Hepatocyte (in vitro differentiated cells): Measurements from ENCODE around the gene ARF5.

Experiments
- CTCF ChIP-seq: fragments of 200-600 bp; sonication (generic); IDR thresholded peaks from 2 replicates; pipeline ENCODE4 v1.5.1; 2016; ENCODE audit warnings: antibody characterized with exemption, mild to moderate bottlenecking; ENCODE audit not compliant: poor library complexity
- EZH2 ChIP-seq: fragments of 200-600 bp; sonication (generic); IDR thresholded peaks from 2 replicates; pipeline ENCODE4 v1.6.1; 2016; ENCODE audit warnings: antibody characterized with exemption, mild to moderate bottlenecking, borderline replicate concordance

DNA sequence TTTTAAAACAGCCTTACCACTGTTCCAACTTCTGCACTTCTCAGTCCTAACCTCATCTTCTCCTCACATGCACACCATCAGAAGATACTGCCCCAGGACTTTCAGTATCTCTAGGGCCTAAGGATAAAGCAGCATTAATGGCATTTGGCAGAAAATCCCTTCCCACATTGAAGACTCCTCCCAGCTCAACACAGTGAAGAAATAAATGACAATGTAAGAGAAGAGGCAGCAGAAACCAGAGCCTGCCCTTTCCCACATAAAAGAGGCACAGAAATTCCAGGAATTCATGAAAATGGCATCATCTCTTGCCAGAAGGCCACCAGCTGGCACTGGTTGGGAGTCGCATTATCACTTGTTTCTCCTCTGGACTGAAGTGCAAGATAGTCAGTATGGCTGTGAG is 6.5 kb upstream of the ARF5 start:
- no peak for TF ChIP-seq EZH2
- no peak for TF ChIP-seq CTCF
